GM19463 (cell line): ENCODE measurements around the gene KIAA1217.
"Not testable (repeated sequence)": the region's sequence is repeated elsewhere in the genome, so short reads cannot be mapped to it uniquely, and the experiment has no call there.

Source experiments
- ATAC-seq: cut with Tn5 transposase; IDR thresholded peaks from one replicate; pipeline ENCODE4 v1.9.1; 2021; ENCODE audit warnings: mild to moderate bottlenecking, moderate library complexity; ENCODE audit not compliant: unreplicated experiment

Gene KIAA1217

DNA sequence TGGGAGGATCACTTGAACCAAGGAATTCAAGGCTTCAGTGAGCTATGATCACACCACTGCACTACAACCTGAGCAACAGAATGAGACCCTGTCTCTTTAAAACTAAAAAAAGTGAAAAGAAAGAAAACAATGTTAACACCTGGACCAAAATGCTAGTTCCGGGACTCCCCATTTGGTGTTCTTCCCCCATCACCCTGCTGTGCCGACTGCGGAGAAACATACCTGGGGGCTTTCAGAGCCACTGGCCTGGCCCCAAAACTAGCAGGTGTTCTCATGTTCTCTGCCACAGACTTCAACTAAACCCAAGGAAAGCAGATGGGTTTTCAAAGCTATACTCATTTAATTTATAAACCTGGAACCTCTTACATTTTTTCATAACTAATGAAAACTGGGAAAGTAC, 250.9 kb downstream of the KIAA1217 start:
- no peak for ATAC-seq

DNA sequence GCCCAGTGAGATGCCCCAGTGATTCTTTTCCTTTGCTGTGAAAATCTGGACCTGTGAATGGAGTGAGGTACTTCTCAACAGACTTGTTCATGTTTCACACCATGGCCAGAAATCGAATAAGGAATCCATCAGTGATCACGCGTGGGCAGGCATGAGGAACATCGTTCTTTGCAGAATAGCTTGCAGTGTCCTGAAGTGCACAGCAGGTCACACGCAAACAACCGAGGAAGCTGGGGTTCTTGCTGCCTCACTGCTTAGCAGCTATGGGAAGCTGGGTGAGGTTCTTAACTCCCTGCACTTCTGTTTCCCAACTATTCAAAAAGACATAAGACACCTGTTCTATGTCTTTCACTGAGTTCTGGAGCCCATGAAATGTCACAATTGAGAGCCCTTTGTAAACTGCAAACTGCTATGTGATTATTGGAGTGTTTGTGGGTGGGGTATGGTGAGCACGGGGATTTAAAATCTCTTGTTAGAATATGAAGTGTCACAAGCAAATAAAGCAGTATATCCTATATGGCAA, 253.4 kb downstream of the KIAA1217 start:
- ATAC-seq = no peak

DNA sequence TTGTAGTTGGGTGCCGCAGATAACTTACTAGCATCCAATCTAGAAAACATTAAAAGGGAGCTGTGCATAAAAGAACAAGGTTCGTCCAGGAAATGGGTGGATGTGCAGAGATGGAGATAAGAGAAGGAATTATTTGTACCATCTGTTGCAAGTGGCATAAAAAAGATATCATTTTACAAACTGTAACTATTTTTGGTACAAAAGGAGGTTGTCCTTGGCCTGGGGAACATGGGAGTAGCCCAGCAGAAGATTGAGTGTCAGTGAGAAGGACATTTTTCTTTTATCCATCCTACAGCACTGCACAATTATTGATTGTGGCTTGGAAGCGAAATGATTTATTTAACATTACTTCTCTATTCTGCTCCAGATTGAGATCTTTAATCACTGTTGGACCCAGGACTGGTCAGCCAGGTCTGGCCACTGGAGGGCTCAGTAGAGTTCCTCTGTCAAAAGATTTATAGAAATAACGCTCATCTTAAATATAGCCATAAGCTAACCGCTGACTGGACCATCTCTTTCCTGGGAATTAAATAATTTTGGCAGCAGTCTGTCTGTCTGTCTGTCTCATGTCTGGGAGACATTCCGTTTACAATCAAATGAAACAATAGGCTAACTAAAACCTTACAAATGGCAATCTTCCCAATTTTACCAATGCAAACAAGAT, 254.1 kb downstream of the KIAA1217 start:
- no peak for ATAC-seq

DNA sequence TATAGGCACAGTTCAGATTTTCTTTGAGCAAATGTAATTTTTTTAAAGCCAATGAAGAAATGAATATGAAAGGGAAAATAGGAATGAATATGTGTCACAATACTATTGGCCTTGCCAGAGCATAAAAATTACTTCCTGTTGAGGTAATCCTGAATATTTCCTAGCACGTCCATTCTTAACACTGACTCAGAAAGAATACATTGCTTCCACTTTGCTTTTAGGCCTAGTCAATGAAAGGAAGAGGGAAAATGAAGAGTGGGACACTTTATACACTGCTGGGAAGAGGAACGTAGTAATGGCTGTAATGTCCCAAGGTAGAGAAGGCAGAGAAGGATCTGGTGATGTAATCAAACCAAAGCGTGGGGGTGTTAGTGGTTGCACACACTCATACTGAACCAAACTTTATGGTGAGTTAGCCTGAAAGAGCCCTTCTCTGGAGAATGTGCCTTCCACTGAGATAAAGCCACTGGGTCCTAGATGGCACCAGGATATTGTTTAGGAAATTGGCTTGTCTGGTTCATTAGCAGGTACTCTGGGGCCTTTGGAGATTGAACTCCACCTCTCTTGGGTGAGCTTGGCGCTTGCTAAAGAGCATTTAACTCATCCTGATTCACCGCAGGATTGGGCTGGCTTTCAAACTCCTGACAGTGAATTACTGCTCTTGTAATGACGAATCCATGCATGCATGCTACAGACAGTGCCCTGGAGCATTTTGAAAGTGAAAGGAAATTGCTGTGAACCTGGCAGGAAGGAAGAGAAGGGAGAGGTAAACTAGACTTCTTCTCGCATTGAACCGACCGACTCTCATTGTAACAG, 254.9 kb downstream of the KIAA1217 start:
- peak; percentile 61 for ATAC-seq

DNA sequence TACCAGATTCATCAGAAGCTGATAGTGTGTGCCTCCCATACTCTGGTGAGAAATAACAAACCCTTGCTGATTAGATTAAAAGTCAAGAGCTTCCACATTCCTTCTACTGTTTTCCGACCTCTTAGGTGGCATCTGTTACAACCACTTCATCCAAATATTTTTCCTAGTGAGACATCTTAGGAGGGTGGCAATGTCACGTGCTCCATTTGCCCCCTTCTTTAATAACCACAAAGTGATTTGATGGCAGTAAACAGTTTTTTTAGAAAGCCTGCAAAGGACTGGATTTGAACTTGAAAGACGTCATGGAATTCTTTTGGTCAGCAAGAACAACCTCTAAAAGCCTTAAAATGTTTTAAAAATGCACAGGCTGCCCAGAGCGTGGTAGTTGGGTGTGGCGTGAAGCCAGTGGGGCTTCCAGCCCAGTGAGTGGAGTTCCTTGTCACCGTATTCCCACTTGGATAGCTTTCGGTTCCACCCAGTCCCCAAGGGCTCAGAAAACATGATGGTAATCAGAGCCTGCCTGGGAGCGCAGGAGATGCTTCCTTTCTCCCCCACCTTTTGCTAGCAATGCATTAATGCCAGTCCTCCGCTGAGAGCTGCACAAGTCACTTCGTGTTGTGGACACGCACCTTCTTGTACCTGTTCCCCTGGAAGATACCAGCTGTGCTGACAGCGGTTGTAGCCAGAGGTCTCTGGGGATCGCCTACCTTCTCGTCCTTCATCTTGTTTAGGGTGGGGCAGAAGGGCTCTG, 256.4 kb downstream of the KIAA1217 start:
- no peak for ATAC-seq

DNA sequence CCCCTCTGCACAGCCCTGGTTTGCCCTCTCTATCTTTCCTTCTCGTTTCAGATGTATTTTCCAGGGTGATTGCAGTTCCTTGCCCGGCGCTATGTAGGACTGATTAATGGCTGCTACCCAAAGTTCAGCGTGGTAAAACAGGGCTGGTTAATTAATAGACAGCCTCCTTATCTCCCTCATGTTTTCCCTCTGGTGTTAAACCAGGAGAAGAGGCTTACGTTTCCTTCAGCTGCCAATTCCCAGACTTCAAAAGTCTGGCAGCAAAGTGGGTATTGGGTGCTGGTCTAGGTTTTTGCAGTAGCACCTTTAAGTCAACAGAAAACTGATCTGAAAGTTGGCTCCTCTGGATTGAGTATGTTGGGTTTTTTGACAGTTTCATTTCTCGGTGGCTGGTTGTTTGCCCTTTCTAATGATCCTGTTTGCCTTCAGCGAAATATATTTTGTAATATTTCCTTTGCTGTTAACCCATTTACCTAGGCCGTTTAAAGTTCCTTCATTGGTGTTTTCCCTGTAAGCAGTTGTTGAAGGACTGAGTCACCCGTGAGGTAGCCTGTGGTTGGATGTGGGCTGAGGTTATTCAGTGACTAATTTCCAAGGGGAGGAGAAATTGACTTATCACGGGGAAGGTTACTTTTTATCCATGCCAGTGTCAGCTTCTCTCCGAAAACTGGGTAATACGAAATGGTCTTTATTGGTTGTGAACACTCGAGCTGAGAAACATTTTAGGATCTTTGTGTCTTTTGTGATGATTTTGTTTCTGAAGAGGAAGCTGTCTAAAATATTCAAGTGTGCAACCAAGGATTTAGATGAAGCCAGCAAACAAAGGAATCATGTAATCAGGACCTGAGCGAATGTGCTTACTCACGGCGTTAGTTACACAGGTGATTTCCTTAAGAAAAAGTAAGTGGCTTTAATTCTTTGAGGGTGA, 257.2 kb downstream of the KIAA1217 start:
- ATAC-seq = peak; percentile 70

DNA sequence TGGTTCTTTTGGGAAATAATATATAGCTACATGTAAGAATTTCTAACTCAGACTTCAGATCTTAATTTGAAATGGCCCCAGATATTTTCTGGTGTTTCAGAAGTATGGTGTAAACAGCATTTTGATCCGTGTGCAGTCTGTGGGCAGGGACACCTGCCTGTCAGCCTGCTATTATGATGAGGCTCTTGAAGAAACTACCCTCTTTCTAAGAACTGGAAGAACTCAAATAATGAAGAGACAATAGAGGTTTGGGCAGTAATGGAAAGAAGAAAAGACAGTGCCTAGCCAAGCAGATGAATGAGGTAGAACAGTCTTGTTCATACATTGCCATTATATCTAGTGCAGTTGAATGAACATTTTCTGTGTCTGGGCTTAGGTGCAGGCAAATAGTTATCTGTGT, 258.2 kb downstream of the KIAA1217 start:
- no peak for ATAC-seq

DNA sequence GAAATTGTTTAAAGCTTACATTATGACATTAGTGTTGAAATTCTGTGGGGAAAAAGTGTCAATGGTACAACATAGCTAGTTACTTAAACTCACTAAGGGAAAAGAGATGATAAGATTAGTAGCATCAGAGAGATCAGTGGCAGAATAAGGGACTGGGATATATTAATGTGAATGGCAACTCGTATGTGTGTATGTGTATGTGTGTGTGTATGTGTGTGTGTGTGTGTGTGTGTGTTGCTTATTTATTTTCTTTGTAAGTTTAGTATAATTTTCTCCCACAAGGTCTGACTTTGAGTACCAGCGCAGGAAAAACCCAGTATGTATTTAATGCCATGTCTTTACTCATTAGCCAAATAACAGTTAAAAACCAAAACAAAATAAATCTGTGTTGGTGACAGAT, 258.7 kb downstream of the KIAA1217 start:
- ATAC-seq = no peak

DNA sequence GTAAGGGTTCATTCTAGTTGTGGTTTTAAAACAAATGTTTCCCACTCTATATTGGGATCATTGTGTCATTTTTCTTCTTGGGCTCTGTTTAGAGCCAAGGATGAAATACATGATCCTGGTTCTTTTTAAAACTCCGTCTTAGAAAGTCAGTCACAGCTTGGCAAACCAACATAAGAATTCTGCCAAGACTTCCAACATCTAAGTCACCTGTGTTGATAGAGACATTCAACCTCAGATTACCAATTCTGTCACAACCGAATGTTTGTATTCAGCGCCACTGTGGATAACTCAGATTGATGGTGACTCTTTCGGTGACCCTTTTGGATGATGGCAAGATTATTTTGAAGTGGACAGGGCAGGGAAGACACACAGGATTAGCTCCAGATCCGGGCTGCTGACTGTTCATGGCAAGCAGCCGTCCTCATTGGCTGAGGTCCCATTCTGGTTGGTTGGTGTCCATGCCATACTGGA, 259.4 kb downstream of the KIAA1217 start:
- ATAC-seq = no peak

DNA sequence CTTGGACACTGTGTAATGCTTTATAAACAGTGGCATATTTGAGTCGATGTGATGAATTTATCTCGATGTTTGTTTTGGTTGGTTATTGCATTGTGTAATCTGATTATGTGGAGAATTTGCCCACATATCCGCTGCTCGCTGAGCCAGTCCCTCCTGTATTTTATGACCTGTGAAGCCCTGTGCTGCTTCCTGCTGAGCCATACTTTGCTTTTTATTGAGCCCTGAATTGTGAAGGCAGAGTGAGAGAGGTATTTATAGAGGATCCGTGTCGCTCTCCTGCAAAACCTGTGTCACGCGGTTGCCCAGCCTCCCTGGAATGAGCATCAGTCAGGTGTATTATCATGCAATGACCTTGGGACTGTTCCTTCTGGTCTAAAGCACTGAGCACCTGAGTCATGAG, 261.1 kb downstream of the KIAA1217 start:
- ATAC-seq = no peak

DNA sequence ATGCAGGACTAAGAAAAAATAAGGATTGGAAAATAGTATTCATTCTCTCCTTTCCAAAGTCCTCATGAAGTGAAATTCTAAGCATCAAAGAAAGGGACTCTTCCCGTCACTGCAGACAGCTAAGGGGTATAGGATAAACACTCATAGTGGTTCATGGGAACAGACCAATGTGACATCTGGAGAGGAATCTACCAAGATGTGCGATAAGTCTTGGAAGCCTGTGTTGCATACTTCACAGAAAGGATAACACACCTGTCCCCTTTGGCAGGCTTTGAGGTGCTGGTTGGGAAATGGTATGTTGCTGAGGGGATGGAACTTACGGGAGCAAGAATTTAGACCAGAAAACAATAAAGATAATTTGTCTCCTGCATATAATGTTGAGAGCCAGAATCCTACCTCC, 266.7 kb downstream of the KIAA1217 start:
- no peak for ATAC-seq

DNA sequence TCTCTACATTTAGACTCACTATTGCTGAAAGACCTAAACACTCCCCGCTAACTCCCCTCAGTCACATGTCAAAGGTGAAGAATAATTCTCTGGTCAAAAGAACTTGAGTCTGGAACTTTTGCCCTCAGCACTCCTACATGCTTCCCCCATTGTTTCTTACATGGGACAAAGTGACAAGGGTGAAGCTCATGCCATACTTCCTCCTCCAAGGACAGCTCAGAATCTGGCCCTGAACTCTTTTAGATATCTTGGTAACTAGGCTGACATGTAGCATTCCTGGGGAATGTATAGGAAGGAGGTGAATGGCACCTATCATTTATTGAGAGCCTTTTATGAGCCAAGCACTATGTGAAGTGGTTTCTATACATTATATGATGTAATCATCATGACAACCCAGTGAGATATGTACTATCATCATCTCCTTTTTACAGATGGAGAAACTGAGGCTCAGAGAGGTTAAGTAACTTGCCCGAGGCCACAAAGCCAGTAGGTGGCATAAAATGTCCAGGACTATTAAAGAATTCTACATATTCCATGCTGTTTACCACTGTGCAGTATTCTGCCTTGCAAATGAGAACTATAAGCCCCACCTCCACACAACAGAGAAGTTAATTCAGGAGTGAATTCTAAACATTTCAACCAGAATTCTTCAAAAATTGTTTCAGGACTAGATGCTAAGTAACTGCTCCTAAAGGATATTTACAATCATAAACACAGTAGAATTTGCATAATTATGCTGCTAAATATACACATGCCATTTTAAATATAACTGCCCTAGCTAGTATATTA, 268.2 kb downstream of the KIAA1217 start:
- ATAC-seq = no peak

DNA sequence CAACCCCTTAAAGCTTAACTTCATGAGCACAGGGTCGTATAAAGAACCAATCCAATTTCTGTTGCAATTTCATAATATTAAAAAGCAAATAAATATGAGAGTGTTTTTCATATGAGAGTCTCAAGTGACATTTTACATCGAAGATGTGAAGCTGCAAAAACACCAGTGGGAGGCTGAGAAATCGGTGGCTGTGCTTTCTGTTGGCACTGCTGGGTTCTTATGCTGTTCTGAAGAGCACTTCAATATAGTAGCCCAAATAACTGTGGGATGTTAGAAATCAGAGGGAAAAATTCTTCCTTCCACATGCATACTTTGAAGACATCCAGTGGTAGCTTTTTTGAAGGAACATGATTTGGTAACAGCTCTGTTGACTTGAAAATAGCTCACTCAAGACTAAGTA, 269.0 kb downstream of the KIAA1217 start:
- ATAC-seq = no peak

DNA sequence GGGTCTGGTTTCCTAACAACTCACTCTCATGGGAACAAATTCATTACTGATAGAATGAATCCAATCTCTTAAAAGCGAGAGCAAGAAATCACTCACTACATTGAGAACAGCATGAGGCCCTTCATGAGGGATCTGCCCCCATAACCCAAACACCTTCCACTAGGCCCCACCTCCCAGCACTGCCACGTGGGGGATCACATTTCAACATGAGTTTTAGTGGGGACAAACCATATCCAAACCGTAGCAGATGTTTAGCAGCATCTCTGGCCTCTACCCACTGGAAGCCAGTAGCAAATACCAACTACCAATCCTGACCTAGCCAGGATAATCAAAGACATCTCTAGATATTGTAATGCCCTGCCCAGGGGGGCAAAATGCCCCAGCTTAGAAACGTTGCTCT, 270.9 kb downstream of the KIAA1217 start:
- no peak for ATAC-seq

DNA sequence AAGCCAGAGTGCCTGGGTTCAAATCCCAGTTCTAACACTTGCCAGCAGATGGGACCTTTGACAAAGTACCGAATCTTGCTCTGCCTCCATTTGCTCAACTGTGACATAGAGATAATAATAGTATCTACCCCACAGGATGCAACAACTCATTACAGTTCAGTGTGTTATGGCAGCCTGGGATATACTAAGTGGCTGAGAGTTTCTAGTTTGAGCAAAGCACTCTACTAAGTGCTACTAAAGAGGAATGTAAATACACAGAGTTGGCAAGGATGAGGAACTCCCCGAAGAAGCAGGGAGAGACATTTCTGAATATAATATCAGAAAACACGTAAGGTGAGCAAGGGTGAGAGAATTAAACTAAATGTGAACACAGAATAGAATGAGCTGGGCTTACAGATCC, 271.5 kb downstream of the KIAA1217 start:
- ATAC-seq = no peak

DNA sequence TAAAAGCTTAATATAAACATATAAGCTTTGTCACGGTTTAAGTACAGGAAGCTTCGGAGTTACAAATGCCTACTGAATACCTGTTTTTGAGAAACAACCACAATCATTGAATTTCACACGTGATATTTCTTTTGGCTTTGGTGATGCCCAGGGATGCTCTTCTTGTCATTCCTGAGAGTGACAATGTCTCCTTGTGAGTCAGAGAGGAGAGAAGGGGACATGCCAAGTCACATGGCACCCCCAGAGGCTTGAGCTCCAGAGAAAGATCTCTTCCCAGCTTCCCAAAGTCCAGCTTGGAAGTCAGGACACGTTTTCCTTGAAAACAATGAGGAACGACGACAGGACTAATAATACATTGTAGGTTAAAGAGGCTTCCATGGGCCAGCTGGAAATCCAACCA, 272.3 kb downstream of the KIAA1217 start:
- no peak for ATAC-seq

DNA sequence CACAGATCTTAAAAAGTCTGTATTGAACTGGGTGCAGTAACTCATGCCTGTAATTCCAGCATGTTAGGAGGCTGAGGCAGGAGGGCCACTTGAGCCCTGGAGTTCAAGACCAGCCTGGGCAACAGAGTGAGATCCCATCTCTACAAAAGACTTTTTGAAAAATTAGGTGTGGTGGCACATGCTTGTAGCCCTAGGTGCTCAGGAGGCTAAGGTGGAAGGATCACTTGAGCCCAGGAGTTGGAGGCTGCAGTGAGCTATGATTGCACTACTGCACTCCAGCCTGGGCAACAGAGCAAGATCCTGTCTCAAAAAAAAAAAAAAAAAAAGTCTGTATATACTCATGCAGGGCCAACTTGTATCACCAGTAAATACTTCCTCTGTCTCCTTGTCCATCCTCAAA, 273.8 kb downstream of the KIAA1217 start:
- not testable (repeated sequence) for ATAC-seq

DNA sequence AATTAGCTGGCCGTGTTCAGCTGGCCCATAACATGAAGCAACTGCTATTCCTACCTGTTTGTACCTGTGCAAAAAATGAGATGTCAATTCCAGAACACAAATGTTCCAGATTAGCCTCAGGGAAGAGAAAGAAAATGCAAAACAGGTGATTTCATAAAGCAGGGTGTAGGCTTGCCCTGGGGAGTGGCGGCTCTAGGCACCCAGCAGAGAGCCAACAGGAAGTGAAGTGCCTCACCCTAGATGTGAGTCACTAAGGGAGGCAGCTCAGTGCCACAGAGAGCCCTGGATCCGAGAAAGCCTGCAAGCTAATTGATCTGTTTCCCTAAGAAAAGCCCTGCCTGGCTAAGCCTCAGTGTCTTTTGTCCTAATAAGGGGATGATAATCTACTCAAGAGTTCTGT, 274.8 kb downstream of the KIAA1217 start:
- ATAC-seq = peak; percentile 97

DNA sequence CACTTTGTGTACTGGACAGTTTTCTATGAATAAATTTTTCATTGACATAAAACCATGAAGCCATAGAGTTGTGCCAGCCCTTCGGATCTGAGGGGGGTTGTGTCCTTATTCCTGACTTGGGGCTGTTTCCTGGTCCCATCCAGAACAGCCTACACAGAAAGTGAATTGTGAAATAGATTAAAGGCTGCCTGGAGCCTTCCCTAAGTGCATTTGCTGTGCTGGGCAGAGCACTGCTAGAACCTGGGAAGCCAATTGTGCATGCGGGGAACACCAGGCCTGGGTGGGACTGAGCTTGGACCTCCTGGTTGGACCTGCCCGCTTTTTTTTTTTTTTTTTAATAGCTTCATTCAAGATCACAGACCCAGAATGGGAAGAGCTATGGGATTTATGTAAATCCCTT, 275.8 kb downstream of the KIAA1217 start:
- no peak for ATAC-seq

DNA sequence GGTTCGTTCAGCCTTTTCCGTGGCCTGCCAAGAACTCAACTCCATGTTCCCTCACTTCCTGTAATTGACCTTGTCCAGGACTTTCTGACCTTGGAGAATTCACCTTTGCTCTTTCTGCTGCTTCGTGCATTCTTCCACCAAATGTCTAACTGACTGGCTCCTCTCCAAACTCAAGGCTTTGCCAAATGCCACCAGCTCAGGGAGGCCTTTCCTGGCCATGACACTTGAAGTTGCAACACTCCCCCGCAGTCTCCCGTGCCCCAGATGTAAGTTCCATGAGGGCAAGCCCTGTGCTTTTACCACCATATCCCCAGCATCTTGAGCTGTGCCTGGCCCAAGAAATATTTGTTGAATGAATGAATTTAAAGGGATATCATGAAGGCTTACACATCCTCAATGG, 276.4 kb downstream of the KIAA1217 start:
- no peak for ATAC-seq
